WI38 (cell line): ENCODE results near the gene P3H1.

Experiments
- H3K4me3 ChIP-seq: 2 replicates; pipeline ENCODE4 v1.5.1; 2011; ENCODE audit warnings: low read depth, mild to moderate bottlenecking, control low read depth, low read length
- TF ChIP-seq, protein P1 (sequence below): IDR thresholded peaks from 2 replicates; pipeline ENCODE4 v1.5.1; 2012; ENCODE audit warnings: low read depth, mild to moderate bottlenecking, control low read depth, low read length

Gene P3H1

DNA sequence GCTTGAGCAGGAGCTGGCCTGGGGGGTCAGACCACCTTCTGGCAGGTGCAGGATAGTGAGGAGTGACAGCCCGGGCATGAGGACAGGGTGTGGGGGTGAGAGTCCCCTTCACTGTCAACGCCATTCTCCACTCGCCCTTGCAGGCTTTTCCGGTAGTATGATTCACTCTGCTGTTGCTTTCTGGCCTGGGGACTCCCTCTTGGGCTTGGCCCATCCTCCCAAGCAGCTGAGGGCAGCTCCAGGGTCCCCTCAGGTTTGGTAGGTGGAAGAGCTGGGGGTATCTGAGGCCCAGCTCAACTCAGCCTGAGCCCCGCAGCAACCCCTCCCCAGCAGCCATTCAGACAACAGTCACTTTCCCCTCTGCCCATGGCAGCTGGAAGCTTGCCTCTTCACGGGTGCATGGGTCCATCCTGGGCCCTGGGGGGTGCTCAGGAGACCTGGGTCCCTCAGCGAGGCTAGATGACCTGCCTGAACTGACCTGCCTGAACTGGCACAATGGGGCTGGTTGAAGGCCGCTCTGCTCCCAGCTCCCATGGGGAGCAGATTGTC, 28.1 kb downstream of the P3H1 start:
- no peak overlapping the region for H3K4me3 ChIP-seq
- TF ChIP-seq, protein P1, sequence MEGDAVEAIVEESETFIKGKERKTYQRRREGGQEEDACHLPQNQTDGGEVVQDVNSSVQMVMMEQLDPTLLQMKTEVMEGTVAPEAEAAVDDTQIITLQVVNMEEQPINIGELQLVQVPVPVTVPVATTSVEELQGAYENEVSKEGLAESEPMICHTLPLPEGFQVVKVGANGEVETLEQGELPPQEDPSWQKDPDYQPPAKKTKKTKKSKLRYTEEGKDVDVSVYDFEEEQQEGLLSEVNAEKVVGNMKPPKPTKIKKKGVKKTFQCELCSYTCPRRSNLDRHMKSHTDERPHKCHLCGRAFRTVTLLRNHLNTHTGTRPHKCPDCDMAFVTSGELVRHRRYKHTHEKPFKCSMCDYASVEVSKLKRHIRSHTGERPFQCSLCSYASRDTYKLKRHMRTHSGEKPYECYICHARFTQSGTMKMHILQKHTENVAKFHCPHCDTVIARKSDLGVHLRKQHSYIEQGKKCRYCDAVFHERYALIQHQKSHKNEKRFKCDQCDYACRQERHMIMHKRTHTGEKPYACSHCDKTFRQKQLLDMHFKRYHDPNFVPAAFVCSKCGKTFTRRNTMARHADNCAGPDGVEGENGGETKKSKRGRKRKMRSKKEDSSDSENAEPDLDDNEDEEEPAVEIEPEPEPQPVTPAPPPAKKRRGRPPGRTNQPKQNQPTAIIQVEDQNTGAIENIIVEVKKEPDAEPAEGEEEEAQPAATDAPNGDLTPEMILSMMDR, result no peak

DNA sequence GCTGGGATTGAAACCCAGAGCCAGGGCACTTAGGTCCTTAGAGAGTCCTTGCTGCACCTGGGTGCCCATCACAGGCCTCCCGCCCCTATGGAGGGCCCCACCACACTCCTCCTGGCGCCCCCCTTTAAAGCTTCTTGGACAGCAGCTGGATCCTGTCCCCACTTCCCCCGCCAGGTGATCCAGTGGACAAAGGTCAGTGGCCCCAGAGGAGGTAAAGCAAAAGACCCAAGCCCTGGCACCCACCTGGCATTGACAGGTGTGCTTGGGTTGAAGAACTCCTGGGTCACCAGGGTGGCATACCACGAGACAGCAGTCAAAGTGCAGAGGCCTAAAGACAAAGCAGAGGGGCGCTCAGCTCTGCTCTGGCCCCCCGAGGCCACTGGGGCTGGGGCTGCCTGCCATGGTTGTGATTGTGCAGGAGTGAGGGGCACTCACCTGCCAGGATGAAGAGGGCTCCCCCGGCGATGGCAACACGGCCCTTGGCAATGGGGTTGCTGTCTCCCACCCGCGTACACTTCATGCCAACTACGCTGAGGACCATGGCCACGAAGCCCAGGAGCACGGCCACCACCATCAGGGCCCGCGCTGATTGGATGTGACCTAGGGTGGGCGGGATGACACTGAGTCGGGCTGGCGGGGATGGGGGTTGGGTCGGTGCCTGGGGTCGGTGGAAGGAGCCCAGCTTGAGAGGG, 28.7 kb downstream of the P3H1 start:
- TF ChIP-seq, protein P1, result no peak
- no peak overlapping the region for H3K4me3 ChIP-seq

DNA sequence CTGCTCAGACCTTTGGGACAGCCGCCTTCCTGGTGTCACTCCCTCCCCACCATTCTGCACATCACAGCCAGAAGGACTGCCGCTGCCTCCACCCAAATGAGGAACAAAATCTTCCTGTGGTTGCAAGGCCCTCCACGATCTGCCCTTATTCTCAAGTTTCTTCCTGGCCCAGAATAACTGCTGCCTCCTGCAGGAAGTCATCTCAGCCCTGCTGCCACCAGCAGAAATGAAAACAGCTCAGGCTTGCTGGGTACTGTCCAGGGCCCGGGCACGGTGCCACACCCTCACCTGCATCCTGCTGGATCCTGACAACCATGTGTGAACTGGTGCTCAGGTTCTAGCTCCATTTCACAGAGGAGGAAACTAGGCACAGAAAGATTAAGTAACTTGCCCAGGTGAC, 29.6 kb downstream of the P3H1 start:
- TF ChIP-seq, protein P1, result no peak
- no peak overlapping the region for H3K4me3 ChIP-seq

DNA sequence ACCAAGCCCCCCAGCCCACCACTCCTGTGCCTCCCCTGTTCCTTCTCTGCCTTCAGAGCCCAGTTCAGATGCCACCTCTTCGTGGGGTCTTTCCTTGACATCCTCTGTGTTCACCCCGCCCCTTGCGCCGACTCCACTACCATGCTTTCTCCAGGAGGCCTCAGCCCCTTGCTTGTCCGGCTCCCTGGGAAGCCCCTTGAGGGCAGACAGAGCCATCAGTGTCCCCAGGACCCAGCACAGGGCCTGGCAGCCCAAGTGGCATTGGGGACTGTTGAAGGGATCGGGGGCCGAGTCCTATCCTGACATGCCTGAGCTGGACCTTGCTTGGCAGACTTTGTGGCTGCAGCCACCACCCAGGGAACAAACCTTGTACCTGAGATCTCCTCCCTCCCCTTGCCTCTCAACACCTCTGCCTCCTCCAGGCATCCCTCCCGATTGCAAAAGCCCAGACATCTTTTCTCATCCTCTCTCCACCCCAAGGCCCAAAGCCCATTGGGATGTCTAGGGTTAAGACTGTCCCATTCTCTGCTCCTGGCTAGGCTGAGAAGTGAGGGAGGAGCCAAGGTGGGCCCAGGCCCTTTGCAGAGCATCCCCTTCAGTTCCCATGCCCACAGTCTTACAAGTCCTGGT, 30.1 kb downstream of the P3H1 start:
- TF ChIP-seq, protein P1, result no peak
- H3K4me3 ChIP-seq, result no peak overlapping the region

DNA sequence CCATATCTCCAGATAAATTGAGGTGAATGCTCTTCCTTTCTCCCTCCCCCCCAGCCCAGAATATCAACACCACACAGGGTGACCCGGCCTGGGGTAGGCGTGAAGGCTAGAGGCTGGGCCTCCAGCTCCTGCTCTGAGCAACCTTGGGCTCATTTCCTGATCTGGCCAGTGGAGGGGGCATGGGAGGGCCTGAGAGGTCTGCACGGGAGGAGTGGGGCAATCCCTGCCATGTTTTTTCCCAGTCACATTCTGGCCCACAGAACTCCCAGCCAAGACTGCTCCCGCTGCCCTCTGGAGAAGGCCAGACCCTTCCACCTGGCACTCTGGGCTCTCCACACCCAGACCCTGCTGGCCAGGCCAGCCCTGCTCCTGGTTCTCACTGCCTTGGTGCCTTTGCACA, 30.7 kb downstream of the P3H1 start:
- TF ChIP-seq, protein P1, result peak; percentile 26; the same call in 1 of the 2 replicates

DNA sequence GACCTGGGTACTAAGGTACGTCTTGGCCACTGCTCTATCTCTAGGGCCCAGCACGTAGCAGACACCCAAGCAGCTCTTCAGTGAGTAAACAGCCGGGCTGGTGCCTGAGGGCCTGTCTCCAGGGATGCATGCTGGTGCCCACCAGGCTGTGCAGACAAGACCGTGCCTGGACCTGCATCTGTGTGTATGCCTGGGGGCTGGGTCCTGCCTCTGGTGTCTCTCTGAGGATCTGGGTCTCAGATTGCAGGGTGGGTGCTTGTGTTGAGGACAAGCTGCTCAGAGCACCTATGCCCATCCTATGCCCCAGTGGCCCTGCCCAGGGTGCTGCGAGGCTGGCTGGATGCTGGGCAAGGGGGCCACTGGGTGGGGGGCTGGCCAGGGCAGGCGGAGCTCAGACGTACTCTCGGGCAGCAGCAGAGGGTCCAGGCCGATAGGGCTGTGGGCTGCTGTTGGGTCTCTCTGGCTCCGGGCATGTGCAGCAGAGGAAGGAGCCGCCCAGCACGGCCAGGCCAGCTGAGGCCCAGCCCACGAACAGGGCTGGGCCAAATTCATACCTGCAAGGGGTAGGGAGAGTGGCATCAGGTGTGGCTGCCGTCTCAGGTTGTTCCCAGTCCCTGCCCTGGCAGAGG, 31.2 kb downstream of the P3H1 start:
- TF ChIP-seq, protein P1, result no peak

More for the DNA sequence above, 30.7 kb downstream of the P3H1 start:
- no peak overlapping the region for H3K4me3 ChIP-seq

DNA sequence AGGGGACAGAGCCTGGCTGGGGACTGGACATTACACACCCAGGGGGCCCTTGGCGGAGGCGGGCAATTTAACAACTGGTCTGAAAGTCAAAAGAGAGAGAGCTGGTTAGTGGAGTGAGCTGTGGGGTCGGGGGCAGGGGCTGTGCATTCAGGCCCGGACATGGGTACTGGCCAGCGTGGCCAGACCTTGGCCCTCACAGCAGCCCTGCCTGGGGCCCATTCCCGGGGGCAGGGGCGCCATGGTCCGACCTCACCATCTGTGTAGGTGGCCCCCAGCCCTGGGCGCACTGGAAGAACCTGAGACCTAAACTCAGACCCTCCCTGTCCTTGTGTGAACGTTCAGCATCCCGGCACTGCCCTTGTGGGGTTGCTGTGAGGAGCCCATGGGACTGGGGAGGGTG, 31.8 kb downstream of the P3H1 start:
- H3K4me3 ChIP-seq, result no peak overlapping the region
- TF ChIP-seq, protein P1, result no peak

More for the DNA sequence above, 31.2 kb downstream of the P3H1 start:
- H3K4me3 ChIP-seq, result no peak overlapping the region
